ENCODE results near the gene SCYL3. TPM values are rescaled to one million over a fixed set of nuclear protein-coding genes. Genes with fewer than 3 reads are reported as not detected.

Gene SCYL3
- total RNA-seq, 1 donor from 2014 or later: 9.9 TPM

GRCh38 chr1:169906938-169907337 is 13.2 kb upstream of the SCYL3 start:
- Histone ChIP-seq H3K27ac (no peak overlapping the region), H3K4me1 (no peaks in the 10 kb centered on the region), H3K27me3 (ENCODE audit: low read depth) (peaks cover 2% of the 10 kb centered on the region), H3K36me3 (no peaks in the 10 kb centered on the region), H3K4me3 (no peak overlapping the region), H3K9me3 (no peaks in the 10 kb centered on the region)
- DNase-seq: no peak
- ATAC-seq: no peak
- intact Hi-C loops (cut with DNase I): no loop called here
- no peak for TF ChIP-seq CTCF (IDR thresholded peaks at IDR 0.05)

- intact Hi-C loops (cut with DNase I): no loop called here
- Histone ChIP-seq H3K4me1 (no peaks in the 10 kb centered on the region), H3K9me3 (no peaks in the 10 kb centered on the region), H3K27ac (no peak overlapping the region), H3K27me3 (ENCODE audit: low read depth) (peaks cover 3% of the 10 kb centered on the region), H3K36me3 (no peaks in the 10 kb centered on the region), H3K4me3 (no peak overlapping the region)
- TF ChIP-seq CTCF (IDR thresholded peaks at IDR 0.05): no peak
- ATAC-seq (no peak), DNase-seq (no peak)
Measured at GRCh38 chr1:169904834-169905233, 11.1 kb upstream of the SCYL3 start.

DNA sequence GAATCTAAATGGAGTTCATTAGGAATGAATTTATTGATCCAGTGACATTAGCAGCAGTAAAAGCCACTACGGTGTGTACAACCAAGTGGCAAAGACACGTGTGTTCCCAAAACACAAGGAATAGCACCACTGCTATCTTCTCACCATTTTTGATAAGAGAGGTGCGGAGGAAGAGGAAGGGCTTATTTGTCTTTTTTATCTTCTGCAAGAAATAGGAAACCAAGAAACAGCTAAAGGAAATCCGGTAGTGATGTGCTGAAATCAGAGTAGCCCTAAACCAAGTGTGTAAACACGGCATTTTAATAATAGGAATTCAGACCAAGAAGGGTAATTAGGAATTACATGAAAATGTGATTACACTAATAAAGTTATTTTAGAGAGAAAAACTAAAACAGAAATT is 9.1 kb upstream of the SCYL3 start:
- Histone ChIP-seq H3K36me3 (no peaks in the 10 kb centered on the region), H3K27ac (no peak overlapping the region), H3K4me1 (no peaks in the 10 kb centered on the region), H3K9me3 (no peaks in the 10 kb centered on the region), H3K27me3 (ENCODE audit: low read depth) (peaks cover 3% of the 10 kb centered on the region), H3K4me3 (no peak overlapping the region)
- DNase-seq (no peak), ATAC-seq (no peak)
- intact Hi-C loops (cut with DNase I): no loop called here
- no peak for TF ChIP-seq CTCF (IDR thresholded peaks at IDR 0.05)

GRCh38 chr1:169901115-169901514 is 7.4 kb upstream of the SCYL3 start:
- TF ChIP-seq CTCF (IDR thresholded peaks at IDR 0.05): no peak
- no peaks in the 10 kb centered on the region for H3K4me1 ChIP-seq
- intact Hi-C loops (cut with DNase I): no loop called here
- no peak overlapping the region for H3K4me3 ChIP-seq
- ATAC-seq (no peak), DNase-seq (no peak)
- no peaks in the 10 kb centered on the region for H3K9me3 ChIP-seq
- peaks cover 3% of the 10 kb centered on the region for H3K27me3 ChIP-seq (ENCODE audit: low read depth)
- no peaks in the 10 kb centered on the region for H3K36me3 ChIP-seq
- H3K27ac ChIP-seq: no peak overlapping the region

DNA sequence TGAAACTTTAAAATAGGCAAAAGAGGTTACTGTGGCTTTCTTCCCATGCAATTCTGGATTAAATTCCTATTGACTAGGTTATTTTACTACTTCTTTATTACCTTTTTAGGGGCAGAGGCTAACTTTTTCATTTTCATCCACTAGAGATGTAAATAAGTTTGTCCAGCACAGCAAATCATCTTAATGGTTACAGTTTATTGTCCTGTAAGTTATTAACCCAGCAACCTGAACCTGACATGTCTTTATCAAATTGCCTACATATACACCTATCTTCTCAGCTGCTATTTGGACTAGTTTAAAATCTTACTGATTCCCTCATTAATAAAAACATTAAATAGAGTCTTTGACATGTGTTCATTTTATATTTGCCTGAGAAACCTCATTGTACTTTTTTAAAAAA is 6.9 kb upstream of the SCYL3 start:
- Histone ChIP-seq H3K9me3 (no peaks in the 10 kb centered on the region), H3K36me3 (no peaks in the 10 kb centered on the region), H3K27ac (no peak overlapping the region), H3K4me1 (no peaks in the 10 kb centered on the region), H3K27me3 (ENCODE audit: low read depth) (peaks cover 3% of the 10 kb centered on the region), H3K4me3 (no peak overlapping the region)
- intact Hi-C loops (cut with DNase I): no loop called here
- DNase-seq (no peak), ATAC-seq (no peak)
- TF ChIP-seq CTCF (IDR thresholded peaks at IDR 0.05): no peak

All from lower lobe of right lung (tissue), 2 donors.